Esophagus squamous epithelium (tissue), 5 donors: ENCODE data around the gene ARL5A. TPM values are rescaled to one million over a fixed set of nuclear protein-coding genes. Genes with fewer than 3 reads are reported as not detected.

Experiments
- DNase-seq: peaks from one replicate; lab custom pipeline; 2025; lab: John Stamatoyannopoulos, UW
- H3K27ac ChIP-seq, 4 donors: fragments of 200-600 bp; sonication (generic); one replicate each; pipeline ENCODE4 v1.5.1; 2016 to 2019; ENCODE audit warnings: mild to moderate bottlenecking in 1 of 4
- H3K27me3 ChIP-seq, 4 donors: fragments of 200-600 bp; sonication (generic); 1 replicate in 3 of 4; 2 replicates in 1 of 4; pipeline versions ENCODE4 v1.5.1 to v1.6.0; 2017 to 2021; ENCODE audit warnings: antibody characterized with exemption in 1 of 4
- H3K36me3 ChIP-seq, 3 donors: fragments of 200-600 bp; sonication (generic); one replicate each; pipeline ENCODE4 v1.5.1; 2016 to 2019
- H3K4me1 ChIP-seq, 3 donors: fragments of 200-600 bp; sonication (generic); one replicate each; pipeline ENCODE4 v1.5.1; 2017 to 2019
- H3K4me3 ChIP-seq, 4 donors: fragments of 200-600 bp; sonication (generic); 1 replicate in 3 of 4; 2 replicates in 1 of 4; pipeline ENCODE4 v1.5.1; 2016 to 2019; ENCODE audit warnings: mild to moderate bottlenecking in 2 of 4, moderate library complexity in 1 of 4
- H3K9me3 ChIP-seq, 3 donors: fragments of 200-600 bp; sonication (generic); one replicate each; pipeline ENCODE4 v1.5.1; 2016 to 2019
- CTCF ChIP-seq, 6 experiments: fragments of 450-650 bp in 4 of 6; fragments of 200-600 bp in 2 of 6; sonication (generic) in 2 of 6; IDR thresholded peaks; one replicate each; pipeline ENCODE4 v1.5.1; 2016 to 2019; ENCODE audit warnings: antibody characterized with exemption in 6 of 6, mild to moderate bottlenecking in 4 of 6, moderate library complexity in 4 of 6
- POLR2A ChIP-seq, 4 donors: fragments of 450-650 bp; IDR thresholded peaks; one replicate each; pipeline ENCODE4 v1.6.1; 2017; ENCODE audit warnings: antibody characterized with exemption in 4 of 4, mild to moderate bottlenecking in 4 of 4, moderate library complexity in 3 of 4
- WGBS, 2 donors: methylation state at CpG; one replicate each; pipeline ENCODE4 v1.1.5; 2018; 5-methylcytosine and 5-hydroxymethylcytosine counted together
- intact Hi-C: fragments of 100-400 bp; cut with DNase I; formaldehyde crosslinking; loops from one replicate; pipeline ENCODE4 v1.15.0; 2022
- total RNA-seq, 4 donors: library from RNA; depleted of rRNA; stranded (reverse); fragments of >200 nt; gene quantifications; one replicate each; pipeline ENCODE4 v1.1.0, GENCODE V29; 2016
- donor health status: DM: yes; HTN: yes; CAD: no.

ARL5A gene
- total RNA-seq, 4 donors from 2014 or later: 41.8 to 81.5 (median 47.2) TPM

GRCh38 chr2:151853070-151853758, 25.0 kb upstream of the ARL5A start:
- Histone ChIP-seq H3K36me3 (no peaks in the 10 kb centered on the region), H3K9me3 (no peaks in the 10 kb centered on the region), H3K27me3 (no peaks in the 10 kb centered on the region), H3K4me1 (peaks cover 0 to 10% (median 0%) of the 10 kb centered on the region in 3 donors), H3K4me3 (no peak overlapping the region), H3K27ac (no peak overlapping the region)
- intact Hi-C loops: no loop called here
- 83 to 95% methylated on average over 3 of the region's 3 CpGs for WGBS, 2 donors
- TF ChIP-seq POLR2A (IDR thresholded peaks at IDR 0.05) (no peak), CTCF (IDR thresholded peaks at IDR 0.05) (no peak)
- no peak for DNase-seq

- TF ChIP-seq POLR2A (IDR thresholded peaks at IDR 0.05): no peak
- no peak for TF ChIP-seq CTCF (IDR thresholded peaks at IDR 0.05)
- no peaks in the 10 kb centered on the region for H3K27me3 ChIP-seq
- DNase-seq: no peak
- intact Hi-C loops: no loop called here
- H3K9me3 ChIP-seq: no peaks in the 10 kb centered on the region
- H3K27ac ChIP-seq: no peak overlapping the region
- peaks cover 0 to 10% (median 0%) of the 10 kb centered on the region in 3 donors for H3K4me1 ChIP-seq
- H3K36me3 ChIP-seq: no peaks in the 10 kb centered on the region
- H3K4me3 ChIP-seq: no peak overlapping the region
- 71 to 80% methylated on average over 6 of the region's 6 CpGs for WGBS, 2 donors
Measured at GRCh38 chr2:151852260-151853069, 24.2 kb upstream of the ARL5A start.

GRCh38 chr2:151851761-151852160, 23.5 kb upstream of the ARL5A start:
- H3K4me1 ChIP-seq: peaks cover 0 to 7% (median 0%) of the 10 kb centered on the region in 3 donors
- no peaks in the 10 kb centered on the region for H3K9me3 ChIP-seq
- no peaks in the 10 kb centered on the region for H3K36me3 ChIP-seq
- DNase-seq: no peak
- 89 to 93% methylated on average over 3 of the region's 3 CpGs for WGBS, 2 donors
- H3K27ac ChIP-seq: no peak overlapping the region
- intact Hi-C loops: no loop called here
- no peaks in the 10 kb centered on the region for H3K27me3 ChIP-seq
- TF ChIP-seq POLR2A (IDR thresholded peaks at IDR 0.05): no peak
- no peak for TF ChIP-seq CTCF (IDR thresholded peaks at IDR 0.05)
- no peak overlapping the region for H3K4me3 ChIP-seq

GRCh38 chr2:151849413-151850010, 21.3 kb upstream of the ARL5A start:
- Histone ChIP-seq H3K27me3 (no peaks in the 10 kb centered on the region), H3K4me3 (no peak overlapping the region), H3K36me3 (no peaks in the 10 kb centered on the region), H3K27ac (no peak overlapping the region), H3K9me3 (no peaks in the 10 kb centered on the region), H3K4me1 (peaks cover 0 to 7% (median 0%) of the 10 kb centered on the region in 3 donors)
- no peak for DNase-seq
- intact Hi-C loops: no loop called here
- WGBS, 2 donors: 77 to 86% methylated on average over 4 of the region's 4 CpGs
- no peak for TF ChIP-seq POLR2A (IDR thresholded peaks at IDR 0.05)
- no peak for TF ChIP-seq CTCF (IDR thresholded peaks at IDR 0.05)

- H3K4me3 ChIP-seq: no peak overlapping the region
- 82 to 90% methylated on average over 2 of the region's 2 CpGs for WGBS, 2 donors
- no peak for DNase-seq
- H3K4me1 ChIP-seq: peaks cover 0 to 17% (median 0%) of the 10 kb centered on the region in 3 donors
- no peaks in the 10 kb centered on the region for H3K36me3 ChIP-seq
- no peaks in the 10 kb centered on the region for H3K27me3 ChIP-seq
- no peaks in the 10 kb centered on the region for H3K9me3 ChIP-seq
- intact Hi-C loops: no loop called here
- no peak overlapping the region for H3K27ac ChIP-seq
- TF ChIP-seq CTCF (IDR thresholded peaks at IDR 0.05): no peak
- TF ChIP-seq POLR2A (IDR thresholded peaks at IDR 0.05): no peak
Measured at GRCh38 chr2:151845884-151846283, 17.7 kb upstream of the ARL5A start.
